Smooth muscle cell of the pulmonary artery (primary cell): ENCODE results near the gene ZNF558. TPM values are rescaled to one million over a fixed set of nuclear protein-coding genes. Genes with fewer than 3 reads are reported as not detected.

Experiments used
- total RNA-seq: library from RNA; depleted of rRNA; stranded (reverse); fragments of >200 nt; gene quantifications from 2 replicates; pipeline ENCODE4 v1.2.3, GENCODE V29; 2014

Gene ZNF558
- 21.4 and 23.1 TPM in 2 replicates for total RNA-seq

DNA sequence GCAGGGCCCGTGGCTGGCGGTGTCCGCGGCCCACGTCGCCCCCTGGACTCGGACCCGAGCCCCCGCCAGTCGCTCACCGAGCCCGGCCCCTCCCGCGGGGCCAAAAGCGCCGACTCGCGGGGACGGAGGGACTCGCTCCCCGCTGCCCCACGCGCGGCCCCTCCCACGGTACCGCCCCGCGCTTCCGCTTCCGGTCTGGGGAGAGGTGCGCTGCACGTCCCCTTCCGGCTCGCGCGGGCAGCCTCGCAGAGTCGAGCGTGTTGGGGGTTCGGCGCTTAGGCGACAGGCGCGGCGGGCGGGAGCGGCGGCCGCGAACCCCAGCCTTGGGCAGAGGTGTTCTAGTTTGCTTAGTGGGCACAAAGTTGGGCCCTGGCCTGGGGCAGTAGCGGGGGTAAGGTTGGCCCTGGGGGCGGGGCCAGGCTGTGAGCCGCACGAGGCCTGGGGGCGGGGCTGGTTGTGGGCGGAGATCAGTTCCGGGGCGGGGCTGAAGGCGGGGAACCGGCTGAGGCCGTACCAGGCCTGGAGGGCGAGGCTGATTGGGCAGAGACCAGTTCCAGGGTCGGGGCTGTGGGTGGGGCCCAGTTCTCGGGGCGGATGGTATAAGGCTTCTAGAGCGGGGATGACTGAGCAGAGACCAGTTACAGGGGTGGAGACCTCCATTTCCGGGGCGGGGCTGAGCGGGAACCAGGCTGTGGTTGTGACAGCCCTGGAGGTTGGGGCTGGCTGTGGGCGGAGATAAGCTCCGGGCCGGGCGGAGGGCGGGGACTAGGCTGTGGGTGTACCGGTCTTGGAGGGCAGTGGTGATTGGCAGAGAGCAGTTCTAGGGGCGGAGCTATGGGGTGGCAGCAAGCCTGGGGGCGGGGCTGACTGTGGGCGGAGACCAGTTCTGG, at the start of gene ZNF558, which contains the start of gene MBD3L1:
TSS of gene ZNF558 (minus strand) at position 173 of the 890 bp plus-strand sequence. CDS start 9,645 bp downstream, outside the sequence.
TSS of gene MBD3L1 (plus strand) at position 246 of the 890 bp plus-strand sequence. CDS start 10,302 bp downstream, outside the sequence.

Other genes starting within 250 kb of the ZNF558 start
- 21.6 and 29.1 TPM in 2 replicates for gene ADAMTS10, start 221.6 kb downstream of the ZNF558 start, total RNA-seq
- gene NFILZ, start 201.7 kb downstream of the ZNF558 start, total RNA-seq: not detected in 2 replicates
- gene ACTL9, start 133.5 kb downstream of the ZNF558 start, total RNA-seq: not detected in 2 replicates
- not detected in 2 replicates for gene OR2Z1, start 110.7 kb downstream of the ZNF558 start, total RNA-seq
- not detected in 2 replicates for gene MBD3L1, start 73 bp upstream of the ZNF558 start, total RNA-seq
- gene MUC16, start 178.1 kb upstream of the ZNF558 start, total RNA-seq: not detected in 2 replicates